Spleen (tissue), 7 donors: ENCODE measurements around the gene GSG1L.

Experiments
- CTCF ChIP-seq, 11 experiments: fragments of 200-600 bp in 7 of 11; fragments of 450-650 bp in 4 of 11; sonication (generic) in 4 of 11; IDR thresholded peaks in 8 of 11; conservative IDR thresholded peaks in 3 of 11; 1 replicate in 7 of 11; 2 replicates in 4 of 11; pipeline versions ENCODE4 v1.4.0 to v1.8.0; 2016 to 2021; ENCODE audit warnings: antibody characterized with exemption in 11 of 11, inconsistent platforms in 4 of 11, mild to moderate bottlenecking in 1 of 11
- POLR2A ChIP-seq, 3 donors: fragments of 450-650 bp; IDR thresholded peaks; one replicate each; pipeline ENCODE4 v1.5.1; 2017; ENCODE audit warnings: antibody characterized with exemption in 3 of 3, mild to moderate bottlenecking in 1 of 3
- donor health status: DM: no; HTN: no; CAD: no; lungs with moderate emphysema.
- donor health status: DM: no; HTN: no; CAD: no.
- donor health status: DM: no; HTN: no; CAD: no.

DNA sequence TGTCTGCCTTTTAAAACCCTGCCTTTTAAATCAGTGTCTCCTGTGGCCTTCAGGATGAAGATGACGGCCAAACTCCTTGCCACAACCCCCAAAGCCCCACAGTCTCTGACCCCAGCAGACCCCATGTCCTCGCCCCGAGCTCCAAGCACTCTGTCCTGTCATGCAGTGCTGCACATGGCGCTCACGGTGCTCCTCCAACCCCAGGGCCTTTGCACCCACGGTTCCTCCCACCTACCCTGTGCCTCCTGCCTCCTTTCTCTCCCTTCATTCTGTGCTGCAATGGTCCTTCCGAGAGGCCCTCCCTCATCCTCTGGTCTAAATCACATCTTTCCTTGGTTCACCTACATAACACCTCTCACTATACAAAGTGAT, 278.2 kb downstream of the GSG1L start:
- TF ChIP-seq CTCF (IDR thresholded peaks at IDR 0.05 in 8 of 11, conservative IDR thresholded peaks at IDR 0.05 in 3 of 11) (no peak), POLR2A (IDR thresholded peaks at IDR 0.05) (no peak)
